HG03103 (cell line): ENCODE measurements around the gene PPP2R1B.

Experiments
- ATAC-seq: cut with Tn5 transposase; IDR thresholded peaks from one replicate; pipeline ENCODE4 v1.9.1; 2021; ENCODE audit warnings: low read depth; ENCODE audit not compliant: unreplicated experiment

Gene PPP2R1B

DNA sequence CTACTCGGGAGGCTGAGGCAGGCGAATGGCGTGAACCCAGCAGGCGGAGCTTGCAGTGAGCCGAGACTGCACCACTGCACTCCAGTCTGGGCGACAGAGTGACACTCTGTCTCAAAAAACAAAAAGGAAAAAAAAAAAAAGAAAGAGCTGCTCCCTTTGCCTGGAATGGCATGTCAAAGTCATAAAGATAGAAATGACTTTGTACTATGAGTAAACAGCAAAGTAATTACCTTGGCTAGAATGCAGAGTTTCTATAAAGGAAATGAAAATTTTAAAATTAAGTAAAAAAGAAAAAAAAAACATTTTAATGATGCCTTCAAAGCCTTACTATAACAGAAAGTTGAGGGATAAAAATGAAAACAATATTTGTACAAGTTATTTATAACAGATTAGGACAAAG, 10.1 kb downstream of the PPP2R1B start:
- no peak for ATAC-seq

DNA sequence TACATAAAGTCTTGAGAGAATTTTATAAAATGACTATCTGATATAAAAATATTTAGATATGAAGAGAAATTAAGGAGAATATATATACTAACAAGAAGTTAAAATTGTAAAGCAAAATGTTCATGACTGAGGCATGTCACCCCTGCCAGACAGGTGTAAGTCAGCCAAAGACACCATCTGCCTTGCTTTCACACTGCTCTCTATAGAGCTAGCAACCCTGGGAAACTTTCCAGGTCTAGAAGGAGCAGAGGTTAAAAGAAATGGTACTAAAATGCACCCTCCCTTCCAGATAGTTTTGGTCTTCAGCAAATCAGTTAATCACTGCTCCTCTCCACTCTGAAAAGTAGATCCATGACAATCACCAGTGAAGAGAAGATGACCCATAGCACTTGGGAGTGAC, 16.5 kb downstream of the PPP2R1B start:
- no peak for ATAC-seq

GRCh38 chr11:111748035-111748804, 18.0 kb downstream of the PPP2R1B start:
- no peak for ATAC-seq

DNA sequence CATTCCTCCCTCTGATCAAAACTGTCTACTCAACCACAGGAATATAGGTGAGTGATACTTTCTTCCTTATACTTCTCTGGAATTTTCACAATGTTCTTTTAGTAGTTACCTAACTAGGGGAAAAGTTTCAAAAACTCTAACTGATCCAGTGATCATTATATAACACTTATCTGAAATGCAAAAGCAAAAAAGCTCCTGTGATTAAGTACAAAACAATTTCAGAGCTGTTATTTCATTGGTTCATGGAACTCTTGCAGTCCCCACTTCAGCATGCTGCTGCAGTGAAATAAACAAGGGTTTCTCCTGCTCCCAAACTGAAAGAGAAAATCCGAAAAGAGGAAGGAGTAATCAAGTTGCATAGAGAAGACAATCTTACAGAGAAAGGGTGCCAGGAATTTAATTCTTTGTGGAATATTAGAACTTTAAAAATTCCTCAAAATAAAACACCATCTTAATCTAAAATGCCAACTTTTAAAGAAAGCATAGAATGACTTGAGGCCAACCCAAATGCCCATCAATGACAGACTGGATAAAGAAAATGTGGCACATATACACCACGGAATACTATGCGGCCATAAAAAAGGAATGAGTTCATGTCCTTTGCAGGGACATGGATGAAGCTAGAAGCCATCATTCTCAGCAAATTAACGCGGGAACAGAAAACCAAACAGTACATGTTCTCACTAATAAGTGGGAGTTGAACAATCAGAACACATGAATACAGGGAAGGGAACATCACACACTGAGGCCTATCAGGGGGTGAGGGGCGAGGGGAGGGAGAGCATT, 20.3 kb downstream of the PPP2R1B start:
- ATAC-seq: no peak

DNA sequence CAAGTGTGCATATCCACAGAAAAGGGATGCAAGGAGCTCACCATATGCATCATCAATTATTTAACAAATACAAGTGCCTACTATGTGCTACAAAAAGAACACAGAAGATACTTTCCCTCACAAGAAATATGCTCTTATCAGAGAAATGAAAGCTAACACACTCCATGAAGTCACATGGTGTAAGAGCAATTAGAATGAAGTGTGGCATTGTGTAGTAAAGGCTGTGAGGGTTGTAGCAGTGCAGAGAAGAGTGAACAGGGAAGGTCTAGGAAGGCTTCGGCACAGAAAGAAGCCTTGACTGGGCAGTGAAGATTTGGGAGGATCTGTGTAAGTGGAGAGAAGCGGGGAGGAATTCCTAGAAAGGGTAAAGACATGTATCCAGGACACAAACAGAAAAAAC, 22.5 kb downstream of the PPP2R1B start:
- no peak for ATAC-seq

DNA sequence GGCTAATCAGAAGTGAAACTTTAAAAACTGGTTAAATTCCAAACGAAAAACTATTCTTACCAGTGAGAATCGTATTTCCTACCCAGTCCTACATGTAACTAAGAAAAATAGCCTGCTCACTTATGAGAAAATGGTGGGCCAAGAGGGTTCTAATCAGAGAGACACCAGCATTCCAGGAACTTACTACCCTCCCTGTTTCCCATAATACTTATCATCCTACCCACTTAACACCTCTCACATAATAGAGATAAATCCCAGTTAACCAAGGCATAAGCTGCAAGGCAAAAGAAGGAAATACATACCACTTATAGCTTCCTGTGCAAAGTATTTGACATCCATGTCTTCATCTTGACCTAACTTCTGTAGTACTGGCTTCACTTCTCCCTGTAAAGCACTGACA, 24.4 kb downstream of the PPP2R1B start:
- no peak for ATAC-seq

DNA sequence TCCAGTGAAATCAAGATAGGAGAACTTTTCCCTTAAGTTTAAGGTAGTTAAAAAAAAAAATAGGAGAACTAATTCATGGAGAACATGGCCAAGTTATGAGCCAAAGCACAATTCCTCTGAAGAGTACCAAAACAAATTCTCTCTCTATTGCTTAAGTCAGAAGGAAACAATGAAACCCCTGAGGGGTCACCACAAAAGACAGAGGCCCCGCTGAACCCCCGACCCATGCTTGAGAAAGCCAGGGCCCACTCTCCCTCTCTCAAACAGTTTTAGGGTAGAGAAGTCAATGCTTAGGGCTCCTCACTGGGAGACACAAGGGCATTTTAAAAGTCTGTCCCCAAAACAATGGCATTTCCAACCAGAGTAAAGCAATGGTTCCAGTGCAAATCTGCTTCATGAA, 26.9 kb downstream of the PPP2R1B start:
- no peak for ATAC-seq

GRCh38 chr11:111737444-111738210, 28.6 kb downstream of the PPP2R1B start:
- ATAC-seq: no peak

GRCh38 chr11:111736621-111737443, 29.4 kb downstream of the PPP2R1B start:
- no peak for ATAC-seq

DNA sequence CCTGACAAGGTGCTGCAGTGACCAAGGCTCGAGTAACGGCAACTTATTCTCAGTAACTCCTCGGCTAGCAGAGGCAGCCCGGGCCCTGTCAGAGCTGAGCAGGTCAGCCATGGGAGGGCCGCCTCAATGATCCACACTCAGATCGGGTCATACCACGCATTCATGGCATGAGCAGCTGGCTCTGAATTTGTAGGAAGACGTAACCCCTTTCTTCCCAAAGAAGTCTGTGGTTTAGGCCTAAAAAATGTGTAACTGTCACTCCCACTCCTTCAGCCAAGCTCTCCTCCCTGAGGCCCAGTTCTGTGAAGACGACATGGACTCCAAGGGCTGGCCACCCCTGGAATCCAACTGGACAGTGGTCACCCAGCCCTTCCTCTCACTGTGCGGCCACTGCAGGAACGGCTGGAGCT, 30.0 kb downstream of the PPP2R1B start:
- no peak for ATAC-seq

DNA sequence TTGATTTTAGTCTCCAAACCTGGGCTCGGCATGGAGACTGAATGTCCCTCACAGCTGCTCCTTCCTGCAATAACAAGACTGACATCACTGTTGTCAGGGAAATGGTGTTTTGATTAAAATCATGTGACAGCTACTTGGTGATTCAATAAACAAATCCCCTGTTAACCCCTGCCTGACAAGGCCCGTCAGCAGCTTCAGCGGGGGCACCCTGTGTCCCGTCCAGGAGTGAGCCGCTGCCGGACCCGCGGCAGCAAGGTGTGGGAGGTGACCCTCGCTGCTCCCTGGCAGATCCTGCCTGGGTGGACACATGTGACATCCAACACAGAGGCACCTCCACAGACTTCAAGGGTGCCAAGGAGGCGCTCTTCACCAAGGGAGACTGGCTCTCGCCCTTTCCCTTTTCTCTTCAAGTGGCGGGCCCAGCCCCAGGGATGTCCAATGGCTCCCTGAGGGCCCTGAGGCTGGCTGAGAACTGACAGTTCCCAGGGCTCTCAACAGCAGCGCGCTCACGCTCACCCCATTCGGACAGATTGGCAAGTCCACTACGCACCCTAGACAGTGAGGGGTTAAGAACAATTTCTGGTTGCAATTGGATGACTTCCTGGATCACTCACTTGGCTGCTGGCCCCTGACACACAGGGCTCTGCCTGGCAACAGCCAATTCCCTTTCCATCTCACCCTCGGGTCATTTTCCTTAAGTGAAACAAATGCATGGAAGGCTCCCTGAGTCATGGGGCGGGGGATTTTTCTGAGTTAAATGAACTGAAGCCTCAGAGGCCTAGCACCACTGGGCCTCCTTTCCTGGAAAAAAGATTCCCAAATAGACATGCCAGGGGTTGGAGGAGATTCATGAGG, 30.7 kb downstream of the PPP2R1B start:
- no peak for ATAC-seq

DNA sequence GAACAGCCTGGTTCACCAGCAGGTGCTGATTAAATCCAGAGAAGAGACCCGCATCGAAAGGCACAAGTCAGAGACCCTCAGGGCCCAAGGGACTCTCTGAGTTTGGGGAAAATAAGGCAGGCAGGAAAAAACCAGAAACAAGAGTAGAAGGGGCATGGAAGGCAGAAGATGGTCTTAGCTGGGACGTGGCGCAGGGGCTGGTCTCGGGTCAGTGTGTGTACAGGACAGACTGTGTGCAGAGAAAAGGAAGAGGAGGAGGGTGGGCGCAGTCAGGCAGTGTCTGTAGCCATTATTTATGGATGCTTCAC, 31.3 kb downstream of the PPP2R1B start:
- no peak for ATAC-seq

GRCh38 chr11:111734101-111734953, 31.9 kb downstream of the PPP2R1B start:
- ATAC-seq: no peak

DNA sequence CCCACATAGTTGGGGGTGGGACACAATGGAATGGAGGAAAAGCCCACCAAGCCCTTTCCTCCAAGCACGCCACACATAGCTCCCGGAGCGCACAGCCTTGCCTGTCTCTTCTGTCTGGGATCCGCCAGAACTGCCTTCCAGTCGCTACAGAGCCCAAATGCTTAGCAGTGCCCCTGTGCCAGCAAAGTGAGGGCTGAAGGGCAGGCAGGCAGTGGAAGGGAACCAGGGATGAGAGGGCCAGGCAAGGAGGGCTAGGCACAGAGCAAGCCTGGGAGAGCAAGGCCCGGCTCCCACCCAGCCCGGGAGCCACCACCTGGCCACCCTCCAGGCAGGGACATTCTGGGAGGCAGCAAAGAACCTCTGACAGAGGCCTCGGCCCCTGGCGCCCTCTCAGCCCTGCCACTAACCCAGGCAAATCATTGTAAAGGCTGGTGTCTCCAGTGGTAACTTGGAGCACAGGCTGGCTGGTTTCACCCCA, 32.5 kb downstream of the PPP2R1B start:
- ATAC-seq: no peak

- ATAC-seq: no peak
These were observed 33.2 kb downstream of the PPP2R1B start for GRCh38 chr11:111733016-111733415.

DNA sequence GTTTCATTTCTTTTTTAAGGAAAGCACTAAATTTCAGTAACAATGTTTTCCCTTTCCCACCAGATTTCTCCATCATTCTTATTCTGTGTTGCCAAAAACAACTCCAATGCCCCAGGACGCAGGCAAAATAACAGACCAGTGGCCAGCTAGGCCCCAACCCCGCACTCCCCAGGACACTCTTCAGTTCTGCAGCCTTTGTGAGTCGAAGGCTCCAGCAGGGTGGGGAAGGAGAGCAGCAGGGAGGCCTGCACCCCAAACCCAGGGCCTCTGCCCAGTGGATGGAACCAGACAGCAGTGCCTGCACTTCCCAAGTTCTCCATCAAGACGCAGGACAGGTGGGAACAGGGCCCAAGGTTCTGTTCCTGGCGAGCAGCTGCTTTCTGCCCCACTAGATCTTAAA, 34.4 kb downstream of the PPP2R1B start:
- no peak for ATAC-seq

GRCh38 chr11:111730871-111731591, 35.2 kb downstream of the PPP2R1B start:
- ATAC-seq: no peak

- no peak for ATAC-seq
These were observed 36.3 kb downstream of the PPP2R1B start for GRCh38 chr11:111729831-111730311.
